ENCODE data around the gene PLXNA2. TPM values are rescaled to one million over a fixed set of nuclear protein-coding genes. Genes with fewer than 3 reads are reported as not detected.

Gene PLXNA2
- total RNA-seq, 1 donor from 2014 or later: 0.08 TPM

DNA sequence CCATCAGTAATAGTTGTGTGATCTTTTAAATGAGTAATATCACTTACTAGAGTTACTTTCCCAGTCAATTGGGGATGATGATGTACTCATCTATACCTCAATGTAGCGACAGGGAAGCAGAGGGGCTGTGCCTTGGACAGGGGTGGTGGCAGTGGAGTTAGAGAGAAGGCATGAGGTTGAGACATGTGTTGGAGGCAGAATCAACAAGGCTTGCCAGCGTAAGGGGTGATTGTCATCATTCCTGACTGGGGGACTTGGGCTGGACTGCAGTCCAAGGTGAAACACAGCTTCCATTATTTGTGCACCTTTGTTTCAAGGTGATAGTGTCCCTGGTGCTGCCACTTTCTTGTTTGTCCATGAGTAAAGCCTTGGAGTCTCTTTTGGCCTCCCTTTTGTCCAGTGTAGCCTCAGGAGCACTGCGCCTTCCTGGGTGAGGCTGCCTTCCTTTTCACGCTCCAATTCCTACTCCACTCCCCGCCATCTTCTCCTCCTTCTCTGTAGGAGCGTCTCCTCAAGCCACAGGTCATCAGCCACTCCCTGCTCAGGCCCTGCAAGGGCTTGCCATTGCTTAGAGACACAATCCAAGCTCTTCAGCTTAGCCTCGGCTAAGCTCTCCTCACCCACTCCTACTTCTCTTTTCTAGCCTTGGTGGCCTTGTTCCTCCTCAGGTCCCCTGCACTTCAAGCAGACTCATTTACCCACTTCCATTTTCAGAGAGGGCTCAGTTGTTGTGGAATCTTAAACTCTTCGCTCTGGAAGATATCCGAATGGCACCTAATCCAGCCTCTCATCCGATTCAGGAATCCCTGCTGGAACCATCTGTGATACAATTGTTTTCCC lies 255.6 kb downstream of the PLXNA2 start:
- Mint-ChIP-seq H3K27ac (no peak overlapping the region), H3K4me1 (ENCODE audit: low read depth) (no peaks in the 10 kb centered on the region), H3K4me3 (no peak overlapping the region), H3K9me3 (no peaks in the 10 kb centered on the region), H3K27me3 (ENCODE audit: insufficient read depth) (peaks cover 10% of the 10 kb centered on the region), H3K36me3 (ENCODE audit: low read depth) (no peaks in the 10 kb centered on the region)
- no peak for DNase-seq (ENCODE audit: low spot score)
- intact Hi-C loops (cut with micrococcal nuclease): no loop called here

DNA sequence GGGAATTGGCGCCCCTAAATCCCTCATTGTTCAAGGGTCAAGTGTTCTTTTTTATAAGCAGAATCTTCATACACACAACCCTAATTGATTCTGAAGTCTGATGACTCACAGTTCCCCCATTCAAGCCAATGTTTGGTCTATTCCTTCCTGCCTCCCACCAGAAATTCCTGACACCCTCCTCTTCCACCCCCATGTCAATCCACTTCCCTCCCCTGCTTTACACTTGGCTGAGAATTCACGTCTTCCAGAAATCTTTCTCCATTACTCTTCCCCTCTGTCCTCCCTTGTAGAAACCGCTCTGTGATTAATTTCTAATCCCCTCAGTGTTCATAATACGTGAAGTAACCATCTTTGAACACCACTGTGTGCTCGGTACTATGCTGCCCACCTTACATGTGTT lies 257.0 kb downstream of the PLXNA2 start:
- H3K4me3 Mint-ChIP-seq: no peak overlapping the region
- H3K27ac Mint-ChIP-seq: no peak overlapping the region
- intact Hi-C loops (cut with micrococcal nuclease): no loop called here
- no peaks in the 10 kb centered on the region for H3K4me1 Mint-ChIP-seq (ENCODE audit: low read depth)
- no peaks in the 10 kb centered on the region for H3K9me3 Mint-ChIP-seq
- DNase-seq (ENCODE audit: low spot score): no peak
- H3K27me3 Mint-ChIP-seq (ENCODE audit: insufficient read depth): peaks cover 8% of the 10 kb centered on the region
- no peaks in the 10 kb centered on the region for H3K36me3 Mint-ChIP-seq (ENCODE audit: low read depth)

DNA sequence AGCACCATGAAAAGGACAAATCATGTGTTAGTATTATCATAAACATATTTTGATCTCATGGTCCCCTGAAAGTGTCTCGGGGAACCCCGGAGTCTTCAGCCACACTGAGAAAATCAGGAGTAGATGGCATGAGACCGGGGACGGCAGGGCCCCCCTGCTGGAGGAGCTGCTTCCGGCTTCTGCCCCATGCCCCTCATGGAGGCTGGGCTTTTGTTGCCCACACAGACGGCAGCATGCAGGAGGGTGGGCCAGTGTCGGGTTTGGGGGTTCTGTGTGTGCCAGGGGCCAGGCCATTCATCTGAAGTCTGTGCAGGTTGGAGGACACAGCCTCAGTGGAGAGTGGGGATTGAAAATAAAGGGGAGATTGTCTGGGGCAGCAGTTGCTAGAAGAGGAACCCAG lies 258.2 kb downstream of the PLXNA2 start:
- Mint-ChIP-seq H3K9me3 (no peaks in the 10 kb centered on the region), H3K27me3 (ENCODE audit: insufficient read depth) (peaks cover 14% of the 10 kb centered on the region), H3K4me1 (ENCODE audit: low read depth) (no peaks in the 10 kb centered on the region), H3K36me3 (ENCODE audit: low read depth) (no peaks in the 10 kb centered on the region), H3K4me3 (no peak overlapping the region), H3K27ac (no peak overlapping the region)
- intact Hi-C loops (cut with micrococcal nuclease): no loop called here
- no peak for DNase-seq (ENCODE audit: low spot score)

- no peak overlapping the region for H3K27ac Mint-ChIP-seq
- H3K9me3 Mint-ChIP-seq: no peaks in the 10 kb centered on the region
- H3K36me3 Mint-ChIP-seq (ENCODE audit: low read depth): no peaks in the 10 kb centered on the region
- DNase-seq (ENCODE audit: low spot score): no peak
- H3K27me3 Mint-ChIP-seq (ENCODE audit: insufficient read depth): peaks cover 20% of the 10 kb centered on the region
- H3K4me1 Mint-ChIP-seq (ENCODE audit: low read depth): no peaks in the 10 kb centered on the region
- no peak overlapping the region for H3K4me3 Mint-ChIP-seq
- intact Hi-C loops (cut with micrococcal nuclease): no loop called here
Measured at GRCh38 chr1:207984831-207985572, 259.2 kb downstream of the PLXNA2 start.

DNA sequence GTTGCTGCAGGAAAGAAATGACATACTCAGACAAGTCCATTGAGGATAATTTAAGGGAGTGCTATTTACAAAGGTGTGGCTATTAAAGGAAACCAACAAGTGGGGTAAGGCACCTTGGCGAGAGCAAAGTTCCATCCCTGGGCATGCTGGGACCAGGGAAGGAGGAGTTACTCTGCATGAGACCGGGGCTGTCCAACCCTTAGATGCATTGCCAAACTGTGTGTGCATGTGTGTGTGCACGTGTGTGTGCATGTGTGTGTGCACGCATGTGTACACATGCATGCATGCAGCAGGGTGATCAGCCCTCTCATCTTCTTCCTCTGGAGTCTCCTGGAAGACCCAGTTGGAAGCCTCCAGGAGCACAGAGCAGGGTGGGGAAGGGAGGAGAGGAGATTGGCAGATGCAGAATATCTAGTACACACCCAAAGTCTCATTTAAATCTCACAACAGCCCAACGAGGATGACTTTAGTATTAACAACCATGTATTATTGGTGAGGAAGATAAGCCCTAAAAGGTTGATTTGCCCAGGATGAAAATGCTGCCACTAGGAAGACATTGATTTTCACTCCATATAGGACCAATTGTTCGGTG lies 261.0 kb downstream of the PLXNA2 start:
- H3K27me3 Mint-ChIP-seq (ENCODE audit: insufficient read depth): peaks cover 21% of the 10 kb centered on the region
- H3K27ac Mint-ChIP-seq: no peak overlapping the region
- no peak overlapping the region for H3K4me3 Mint-ChIP-seq
- intact Hi-C loops (cut with micrococcal nuclease): no loop called here
- H3K4me1 Mint-ChIP-seq (ENCODE audit: low read depth): no peaks in the 10 kb centered on the region
- no peaks in the 10 kb centered on the region for H3K9me3 Mint-ChIP-seq
- DNase-seq (ENCODE audit: low spot score): no peak
- H3K36me3 Mint-ChIP-seq (ENCODE audit: low read depth): no peaks in the 10 kb centered on the region

GRCh38 chr1:207981976-207982375 lies 262.2 kb downstream of the PLXNA2 start:
- DNase-seq (ENCODE audit: low spot score): no peak
- H3K27ac Mint-ChIP-seq: no peak overlapping the region
- H3K4me1 Mint-ChIP-seq (ENCODE audit: low read depth): no peaks in the 10 kb centered on the region
- H3K36me3 Mint-ChIP-seq (ENCODE audit: low read depth): no peaks in the 10 kb centered on the region
- H3K9me3 Mint-ChIP-seq: no peaks in the 10 kb centered on the region
- H3K4me3 Mint-ChIP-seq: no peak overlapping the region
- intact Hi-C loops (cut with micrococcal nuclease): no loop called here
- peaks cover 20% of the 10 kb centered on the region for H3K27me3 Mint-ChIP-seq (ENCODE audit: insufficient read depth)

GRCh38 chr1:207978441-207978840 lies 265.7 kb downstream of the PLXNA2 start:
- H3K9me3 Mint-ChIP-seq: no peaks in the 10 kb centered on the region
- H3K27ac Mint-ChIP-seq: no peak overlapping the region

GRCh38 chr1:207977876-207978275 lies 266.3 kb downstream of the PLXNA2 start:
- DNase-seq (ENCODE audit: low spot score): no peak
- H3K27ac Mint-ChIP-seq: no peak overlapping the region
- intact Hi-C loops (cut with micrococcal nuclease): no loop called here
- H3K4me3 Mint-ChIP-seq: no peak overlapping the region
- no peaks in the 10 kb centered on the region for H3K36me3 Mint-ChIP-seq (ENCODE audit: low read depth)
- H3K27me3 Mint-ChIP-seq (ENCODE audit: insufficient read depth): peaks cover 38% of the 10 kb centered on the region
- no peaks in the 10 kb centered on the region for H3K9me3 Mint-ChIP-seq
- no peaks in the 10 kb centered on the region for H3K4me1 Mint-ChIP-seq (ENCODE audit: low read depth)

More at GRCh38 chr1:207978441-207978840, 265.7 kb downstream of the PLXNA2 start:
- no peak for DNase-seq (ENCODE audit: low spot score)
- peaks cover 38% of the 10 kb centered on the region for H3K27me3 Mint-ChIP-seq (ENCODE audit: insufficient read depth)
- intact Hi-C loops (cut with micrococcal nuclease): no loop called here
- no peak overlapping the region for H3K4me3 Mint-ChIP-seq
- H3K36me3 Mint-ChIP-seq (ENCODE audit: low read depth): no peaks in the 10 kb centered on the region
- no peaks in the 10 kb centered on the region for H3K4me1 Mint-ChIP-seq (ENCODE audit: low read depth)

DNA sequence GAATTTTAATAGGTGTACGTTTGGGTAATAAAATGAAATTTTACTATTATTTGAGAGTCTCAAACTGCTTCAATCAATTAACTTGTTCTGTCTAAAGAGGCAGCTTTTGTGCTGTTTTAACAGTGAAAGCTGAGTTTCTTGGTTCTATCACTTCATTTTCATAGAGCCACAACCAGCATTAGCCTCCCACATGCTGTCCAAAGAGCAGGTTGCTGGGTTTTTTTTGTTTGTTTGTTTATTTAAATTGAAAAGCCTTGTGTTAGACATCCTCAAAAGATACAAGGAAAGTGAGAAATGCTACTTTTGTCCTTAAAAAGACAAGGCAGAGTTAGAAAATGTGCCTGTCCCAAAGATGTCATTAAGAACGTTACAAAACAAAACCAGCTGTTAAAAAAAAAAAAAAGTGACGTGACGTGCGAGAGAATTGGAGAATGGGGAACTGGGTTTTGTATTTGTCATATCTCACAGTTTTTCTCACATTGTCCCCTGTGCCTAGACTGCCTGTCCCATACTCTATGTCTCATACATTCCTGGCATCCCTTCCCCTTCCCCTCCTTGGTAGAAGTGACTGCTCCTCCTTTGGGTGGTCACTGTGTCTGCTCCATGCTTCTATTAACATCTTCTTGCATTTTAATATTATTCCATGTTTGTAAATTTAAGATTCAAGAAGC lies 270.2 kb downstream of the PLXNA2 start:
- Mint-ChIP-seq H3K36me3 (ENCODE audit: low read depth) (no peaks in the 10 kb centered on the region), H3K4me1 (ENCODE audit: low read depth) (peaks cover 1% of the 10 kb centered on the region), H3K9me3 (no peaks in the 10 kb centered on the region), H3K27me3 (ENCODE audit: insufficient read depth) (peaks cover 32% of the 10 kb centered on the region), H3K4me3 (no peak overlapping the region), H3K27ac (no peak overlapping the region)
- no peak for DNase-seq (ENCODE audit: low spot score)
- intact Hi-C loops (cut with micrococcal nuclease): no loop called here

DNA sequence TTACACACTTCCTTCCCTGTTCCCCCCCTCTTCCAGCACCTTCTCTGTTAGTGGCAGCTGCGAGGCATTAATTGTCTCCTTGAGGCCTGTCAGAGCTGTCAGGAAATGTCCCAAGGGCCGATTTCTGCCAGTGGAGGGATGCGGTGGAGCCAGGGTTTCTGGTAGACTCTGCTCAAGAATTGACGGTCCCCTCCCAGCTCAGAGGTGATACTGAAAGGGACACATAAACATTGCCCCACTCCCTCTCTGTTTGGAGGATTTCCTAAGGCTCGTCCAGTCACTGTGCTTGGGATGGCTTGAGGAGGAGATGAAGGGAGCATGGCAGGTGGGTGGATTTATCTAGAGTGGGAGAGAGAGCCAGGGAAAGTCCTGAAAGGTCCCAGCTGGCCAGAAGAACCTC lies 271.8 kb downstream of the PLXNA2 start:
- DNase-seq (ENCODE audit: low spot score): no peak
- intact Hi-C loops (cut with micrococcal nuclease): no loop called here
- H3K9me3 Mint-ChIP-seq: no peaks in the 10 kb centered on the region
- H3K4me3 Mint-ChIP-seq: no peak overlapping the region
- peaks cover 40% of the 10 kb centered on the region for H3K27me3 Mint-ChIP-seq (ENCODE audit: insufficient read depth)
- H3K36me3 Mint-ChIP-seq (ENCODE audit: low read depth): peaks cover 1% of the 10 kb centered on the region
- H3K27ac Mint-ChIP-seq: no peak overlapping the region
- H3K4me1 Mint-ChIP-seq (ENCODE audit: low read depth): peaks cover 4% of the 10 kb centered on the region

Data from activated T-helper 1 cell treated with anti-CD3 and anti-CD28 coated beads, Interleukin-12 subunit alpha, Interleukin-12 subunit beta, Interleukin-2, Interleukin-4 antibody, amounts not matched to agents 30 ng/mL and 10 ng/mL and 1 ng/mL, durations not matched to agents 14 hours and 24 hours and 36 hours (primary cell).